ENCODE measurements around the gene CD160.

GRCh38 chr1:145784409-145784808 is 65.1 kb downstream of the CD160 start:
- TF ChIP-seq POLR2A (IDR thresholded peaks at IDR 0.05): peak in 1 of 2 donors; percentile 67
- no peak for TF ChIP-seq CTCF (IDR thresholded peaks at IDR 0.05 in 4 of 5, conservative IDR thresholded peaks at IDR 0.05 in 1 of 5)
